IMR-90 (cell line): ENCODE data around the gene C1QL4. TPM values are rescaled to one million over a fixed set of nuclear protein-coding genes. Genes with fewer than 3 reads are reported as not detected.

Experiments used
- ATAC-seq: fragments of 200-7000 bp; cut with Tn5 transposase; 2 replicates; pipeline ENCODE4 v1.9.1; 2020; ENCODE audit warnings: low read depth, mild to moderate bottlenecking, moderate library complexity
- BruUV-seq: library from RNA; stranded (reverse); fragments of 400-500 nt; replicated peaks from 2 replicates; lab custom pipeline; 2021; lab: Mats Ljungman, UMichigan
- CTCF ChIA-PET: fragments of 300-600 bp; formaldehyde crosslinking; extraction: SDS; loops from one replicate; lab custom pipeline; 2021; ENCODE audit warnings: antibody characterized with exemption; lab: Yijun Ruan, JAX
- POLR2A ChIA-PET: fragments of 300-600 bp; sonication (Branson Sonifier 250); formaldehyde crosslinking; loops from one replicate; lab custom pipeline; 2022; ENCODE audit warnings: antibody characterized with exemption; ENCODE audit not compliant: unreplicated experiment; lab: Charles Lee
- DNase-seq: peaks from one replicate; pipeline ENCODE4 v3.0.0; 2013
- H2AFZ ChIP-seq: replicated peaks from 2 replicates; pipeline ENCODE3; 2013; ENCODE audit warnings: low read length, mild to moderate bottlenecking; ENCODE audit not compliant: poor library complexity
- H2AK5ac ChIP-seq: 2 replicates; pipeline ENCODE4 v1.6.1; 2013; ENCODE audit warnings: low read depth, low read length, inconsistent platforms
- H2AK9ac ChIP-seq: replicated peaks from 2 replicates; pipeline ENCODE3; 2013; ENCODE audit warnings: mild to moderate bottlenecking, low read depth, low read length, moderate library complexity; ENCODE audit not compliant: poor library complexity
- H2BK120ac ChIP-seq: 2 replicates; pipeline ENCODE4 v1.6.1; 2013; ENCODE audit warnings: low read depth, low read length, inconsistent platforms
- H2BK15ac ChIP-seq: 3 replicates; pipeline ENCODE4 v1.6.1; 2013; ENCODE audit warnings: low read depth, low read length, inconsistent platforms
- H2BK20ac ChIP-seq: 2 replicates; pipeline ENCODE4 v1.6.1; 2013; ENCODE audit warnings: low read depth, mild to moderate bottlenecking, inconsistent platforms, low read length, moderate library complexity
- H2BK5ac ChIP-seq: 2 replicates; pipeline ENCODE4 v1.6.1; 2013; ENCODE audit warnings: mild to moderate bottlenecking, low read depth, low read length, inconsistent platforms; ENCODE audit not compliant: poor library complexity, severe bottlenecking
- H3K14ac ChIP-seq: replicated peaks from 2 replicates; pipeline ENCODE4 v1.6.1; 2013; ENCODE audit warnings: low read depth, low read length, inconsistent platforms
- H3K18ac ChIP-seq: 2 replicates; pipeline ENCODE4 v1.6.1; 2013; ENCODE audit warnings: low read depth, low read length, control low read depth
- H3K23ac ChIP-seq: 2 replicates; pipeline ENCODE4 v1.6.1; 2013; ENCODE audit warnings: low read depth, low read length, inconsistent platforms
- H3K27ac ChIP-seq: 2 replicates; pipeline ENCODE4 v1.5.1; 2013; ENCODE audit warnings: mild to moderate bottlenecking, control low read depth, low read length; ENCODE audit not compliant: insufficient read depth
- H3K27me3 ChIP-seq: 2 replicates; pipeline ENCODE4 v1.6.1; 2013; ENCODE audit warnings: low read length; ENCODE audit not compliant: control insufficient read depth, insufficient read depth
- H3K36me3 ChIP-seq: 2 replicates; pipeline ENCODE4 v1.6.1; 2013; ENCODE audit warnings: low read length, mixed read lengths; ENCODE audit not compliant: control insufficient read depth, insufficient read depth
- H3K4ac ChIP-seq: 2 replicates; pipeline ENCODE4 v1.6.1; 2013; ENCODE audit warnings: low read depth, low read length, inconsistent platforms
- H3K4me1 ChIP-seq: 2 replicates; pipeline ENCODE4 v1.6.1; 2013; ENCODE audit warnings: low read length, mixed read lengths; ENCODE audit not compliant: control insufficient read depth, insufficient read depth
- H3K4me2 ChIP-seq: 2 replicates; pipeline ENCODE4 v1.6.1; 2013; ENCODE audit warnings: low read depth, mild to moderate bottlenecking, control low read depth, low read length, moderate library complexity
- H3K4me3 ChIP-seq: 2 replicates; pipeline ENCODE4 v1.5.1; 2013; ENCODE audit warnings: low read depth, mild to moderate bottlenecking, control low read depth, low read length, moderate library complexity; ENCODE audit not compliant: insufficient read depth
- H3K56ac ChIP-seq: 2 replicates; pipeline ENCODE4 v1.6.1; 2013; ENCODE audit warnings: low read length, inconsistent platforms; ENCODE audit not compliant: insufficient read depth; ENCODE audit errors: extremely low read depth
- H3K79me1 ChIP-seq, 2 experiments: 2 replicates each; pipeline ENCODE4 v1.6.1; 2013; ENCODE audit warnings: low read length in 2 of 2, inconsistent platforms in 1 of 2, low read depth in 1 of 2
- H3K9ac ChIP-seq: 2 replicates; pipeline ENCODE4 v1.6.1; 2013; ENCODE audit warnings: low read depth, low read length, control low read depth
- H3K9me1 ChIP-seq: 2 replicates; pipeline ENCODE4 v1.6.1; 2013; ENCODE audit warnings: low read length, inconsistent platforms; ENCODE audit not compliant: insufficient read depth
- H3K9me3 ChIP-seq: 2 replicates; pipeline ENCODE4 v1.6.1; 2013; ENCODE audit warnings: low read length; ENCODE audit not compliant: control insufficient read depth, insufficient read depth
- H4K20me1 ChIP-seq: 2 replicates; pipeline ENCODE4 v1.6.1; 2013; ENCODE audit warnings: low read length, inconsistent platforms; ENCODE audit not compliant: insufficient read depth
- H4K5ac ChIP-seq: 2 replicates; pipeline ENCODE4 v1.6.1; 2013; ENCODE audit warnings: mild to moderate bottlenecking, low read depth, low read length, control low read depth
- H4K8ac ChIP-seq, 2 experiments: 2 replicates each; pipeline ENCODE4 v1.6.1; 2013; ENCODE audit warnings: low read depth in 2 of 2, low read length in 2 of 2, control low read depth in 1 of 2, inconsistent platforms in 1 of 2
- H4K91ac ChIP-seq: 2 replicates; pipeline ENCODE4 v1.6.1; 2013; ENCODE audit warnings: low read depth, low read length, inconsistent platforms; ENCODE audit not compliant: insufficient read depth
- BHLHE40 ChIP-seq: fragments of 150-350 bp; IDR thresholded peaks from 2 replicates; pipeline ENCODE4 v1.6.1; 2016; ENCODE audit warnings: mild to moderate bottlenecking, low read depth, low read length
- CEBPB ChIP-seq: IDR thresholded peaks from 2 replicates; pipeline ENCODE4 v1.6.1; 2012; ENCODE audit warnings: low read depth, low read length, improper control_type of control experiment
- ELK1 ChIP-seq: fragments of 150-350 bp; IDR thresholded peaks from 2 replicates; pipeline ENCODE4 v1.6.1; 2016; ENCODE audit warnings: low read depth, mild to moderate bottlenecking, low read length, moderate library complexity, borderline replicate concordance
- MXI1 ChIP-seq: IDR thresholded peaks from 2 replicates; pipeline ENCODE4 v1.6.1; 2012; ENCODE audit warnings: low read depth, mild to moderate bottlenecking, low read length, moderate library complexity, borderline replicate concordance
- RCOR1 ChIP-seq: IDR thresholded peaks from 2 replicates; pipeline ENCODE4 v1.6.1; 2012; ENCODE audit warnings: mild to moderate bottlenecking, low read length, improper control_type of control experiment; ENCODE audit not compliant: insufficient replicate concordance
- RFX5 ChIP-seq: IDR thresholded peaks from 2 replicates; pipeline ENCODE4 v1.8.0; 2012; ENCODE audit warnings: low read depth, mild to moderate bottlenecking, low read length, moderate library complexity
- SMC3 ChIP-seq: fragments of 150-350 bp; IDR thresholded peaks from 2 replicates; pipeline ENCODE4 v1.6.1; 2016; ENCODE audit warnings: low read depth, mild to moderate bottlenecking, antibody characterized with exemption, low read length, moderate library complexity
- WGBS, 2 experiments: methylation state at CpG; one replicate each; pipeline versions ENCODE4 v1.1.5 to v1.1.7; 2013; ENCODE audit warnings: missing lambda C conversion rate in 2 of 2; ENCODE audit not compliant: insufficient read length in 1 of 2; ENCODE audit errors: extremely low coverage in 2 of 2; 5-methylcytosine and 5-hydroxymethylcytosine counted together
- dilution Hi-C: fragments of 300-500 bp; cut with HindIII; formaldehyde crosslinking; loops from one replicate; pipeline ENCODE4 v1.14.3; 2018; ENCODE audit warnings: low sequenced_read_pairs; ENCODE audit not compliant: unreplicated experiment
- in situ Hi-C: fragments of 300-500 bp; cut with MboI; formaldehyde crosslinking; loops from 3 replicates; pipeline ENCODE4 v1.14.3; 2019; ENCODE audit warnings: low sequenced_read_pairs, inconsistent platforms, mixed read lengths
- intact Hi-C: fragments of 100-400 bp; cut with micrococcal nuclease; formaldehyde crosslinking; loops from 2 replicates; pipeline ENCODE4 v1.10.0; 2022
- polyA plus RNA-seq, 3 experiments: library from polyadenylated mRNA; depleted of rRNA; stranded (reverse); fragments of >200 nt; gene quantifications; 2 replicates each; pipeline ENCODE4 v1.2.3, GENCODE V29; 2012; ENCODE audit warnings: low replicate concordance in 1 of 3
- total RNA-seq: library from RNA; depleted of rRNA; stranded (reverse); fragments of >200 nt; gene quantifications from 2 replicates; pipeline ENCODE4 v1.2.3, GENCODE V29; 2012

Gene C1QL4
- total and polyA plus RNA-seq, 2 of the 4 experiments (the other 2 are of a cell fraction), result 0.18 to 0.46 TPM

- ATAC-seq, result no peak
- POLR2A ChIA-PET, result no interaction called here
- H3K4me2 ChIP-seq, result no peak overlapping the region
- in situ Hi-C loops, result loop anchor here (5.0 kb wide), 1 partner anchor 145 kb away; no protein-coding TSS in a partner anchor
- no peak overlapping the region for H3K14ac ChIP-seq
- dilution Hi-C loops, result loop anchor here (25.0 kb wide), 1 partner anchor 150 kb away; no protein-coding TSS in a partner anchor
- H2AFZ ChIP-seq, result no peak overlapping the region
- H3K56ac ChIP-seq, result no peak overlapping the region
- H3K79me1 ChIP-seq, result peaks cover 3 to 4% of the 10 kb centered on the region in 2 experiments; a peak in 2 of 4 replicates
- H2BK5ac ChIP-seq, result no peak overlapping the region
- intact Hi-C loops, result no loop called here
- no peak overlapping the region for H2BK20ac ChIP-seq
- H2BK15ac ChIP-seq, result no peak overlapping the region
- H4K8ac ChIP-seq, result no peak overlapping the region
- DNase-seq, result no peak
- no peak overlapping the region for H4K5ac ChIP-seq
- H2AK9ac ChIP-seq, result no peak overlapping the region
- no peaks in the 10 kb centered on the region for H4K20me1 ChIP-seq
- CTCF ChIA-PET, result interaction anchor here (1.0 kb wide), 1 partner anchor 153 kb away, joined by 3 read pairs; no protein-coding TSS in a partner anchor
- H3K36me3 ChIP-seq, result no peaks in the 10 kb centered on the region
- H3K4ac ChIP-seq, result no peak overlapping the region
- TF ChIP-seq MXI1, result no peak
- no peak for TF ChIP-seq BHLHE40
- TF ChIP-seq RCOR1, result no peak
- no peak for TF ChIP-seq CEBPB
- no peak for TF ChIP-seq RFX5
- TF ChIP-seq ELK1, result no peak
- no peak for TF ChIP-seq SMC3
- H2AK5ac ChIP-seq, result no peak overlapping the region
- H3K9ac ChIP-seq, result no peak overlapping the region
- peaks cover 4% of the 10 kb centered on the region; the same call in 1 of the 2 replicates for H3K4me1 ChIP-seq
- no peak overlapping the region for H4K91ac ChIP-seq
- no TSS peak for BruUV-seq
- no peak overlapping the region for H3K27ac ChIP-seq
- H3K9me1 ChIP-seq, result peaks cover 4% of the 10 kb centered on the region; the same call in 1 of the 2 replicates
- no peak overlapping the region for H3K18ac ChIP-seq
- no CpG with 5 or more reads among the region's 1 CpG for WGBS, 2 experiments
- no peak overlapping the region for H2BK120ac ChIP-seq
- no peak overlapping the region for H3K4me3 ChIP-seq
- no peaks in the 10 kb centered on the region for H3K27me3 ChIP-seq
- no peak overlapping the region for H3K23ac ChIP-seq
- no peaks in the 10 kb centered on the region for H3K9me3 ChIP-seq
Observed at GRCh38 chr12:49362077-49362476, 25.1 kb upstream of the C1QL4 start.
